Measurements from ENCODE around the gene KCNH8. TPM values are rescaled to one million over a fixed set of nuclear protein-coding genes. Genes with fewer than 3 reads are reported as not detected.

KCNH8 gene
- total RNA-seq, 2 experiments from 2014 or later: not detected

DNA sequence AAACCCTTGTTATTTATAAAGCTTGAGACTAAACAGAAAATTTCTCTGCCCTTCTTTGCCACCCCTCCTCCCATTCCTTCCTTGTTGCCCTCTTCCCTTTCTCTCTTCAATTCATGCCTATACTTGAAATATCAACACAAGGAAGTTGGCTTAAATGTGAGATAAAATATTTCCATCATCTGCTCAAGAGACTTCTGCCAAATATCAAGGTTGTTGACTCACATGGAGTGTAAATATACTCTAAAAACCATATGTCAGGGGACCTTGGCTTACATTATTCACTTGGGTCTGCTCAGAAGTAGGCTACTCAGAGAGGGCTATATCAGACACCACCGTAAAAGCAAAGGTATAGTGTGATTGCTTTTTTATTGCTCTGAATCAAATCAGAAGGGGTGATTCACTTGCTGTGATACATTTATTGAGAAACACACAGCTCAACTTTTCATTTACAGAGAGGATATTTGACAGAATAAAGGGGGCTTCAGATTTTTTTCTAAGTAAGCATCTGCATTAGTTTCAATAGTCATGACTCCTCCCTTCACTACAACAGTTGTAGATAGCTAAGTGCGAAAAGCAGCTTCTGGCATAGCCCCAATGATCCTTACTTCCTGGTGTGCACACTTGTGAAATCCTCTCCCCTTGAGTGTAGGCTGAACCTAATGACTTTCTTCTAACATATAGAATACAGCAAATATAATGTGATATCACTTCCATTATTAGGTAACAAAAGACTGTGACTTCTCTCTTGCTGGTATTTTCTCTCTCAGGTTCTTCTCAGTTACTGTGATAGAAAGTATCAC is 399.6 kb downstream of the KCNH8 start:
- Mint-ChIP-seq H3K4me1 (ENCODE audit: low read depth) (no peaks in the 10 kb centered on the region), H3K4me3 (no peak overlapping the region), H3K9me3 (no peaks in the 10 kb centered on the region), H3K27ac (no peak overlapping the region), H3K27me3 (no peaks in the 10 kb centered on the region), H3K36me3 (ENCODE audit: low read depth) (no peaks in the 10 kb centered on the region)
- intact Hi-C loops (cut with DNase I, micrococcal nuclease): no loop called here
- Histone ChIP-seq H3K27me3 (ENCODE audit: control insufficient read depth in 1 of 2, insufficient read depth in 2 of 2, low read length in 2 of 2) (no peaks in the 10 kb centered on the region), H3K4me3 (ENCODE audit: low read length) (no peak overlapping the region), H3K4me1 (ENCODE audit: insufficient read depth, low read length) (no peaks in the 10 kb centered on the region), H3K9me3 (ENCODE audit: control insufficient read depth in 1 of 2, insufficient read depth in 1 of 2, low read length in 2 of 2) (no peaks in the 10 kb centered on the region), H3K27ac (ENCODE audit: low read depth in 1 of 2, low read length in 2 of 2) (no peak overlapping the region), H3K36me3 (ENCODE audit: insufficient read depth, low read length) (no peaks in the 10 kb centered on the region)
- CTCF ChIA-PET: no interaction called here
- DNase-seq (no peak), ATAC-seq (ENCODE audit: poor library complexity) (no peak)
- TF ChIP-seq, protein P1, sequence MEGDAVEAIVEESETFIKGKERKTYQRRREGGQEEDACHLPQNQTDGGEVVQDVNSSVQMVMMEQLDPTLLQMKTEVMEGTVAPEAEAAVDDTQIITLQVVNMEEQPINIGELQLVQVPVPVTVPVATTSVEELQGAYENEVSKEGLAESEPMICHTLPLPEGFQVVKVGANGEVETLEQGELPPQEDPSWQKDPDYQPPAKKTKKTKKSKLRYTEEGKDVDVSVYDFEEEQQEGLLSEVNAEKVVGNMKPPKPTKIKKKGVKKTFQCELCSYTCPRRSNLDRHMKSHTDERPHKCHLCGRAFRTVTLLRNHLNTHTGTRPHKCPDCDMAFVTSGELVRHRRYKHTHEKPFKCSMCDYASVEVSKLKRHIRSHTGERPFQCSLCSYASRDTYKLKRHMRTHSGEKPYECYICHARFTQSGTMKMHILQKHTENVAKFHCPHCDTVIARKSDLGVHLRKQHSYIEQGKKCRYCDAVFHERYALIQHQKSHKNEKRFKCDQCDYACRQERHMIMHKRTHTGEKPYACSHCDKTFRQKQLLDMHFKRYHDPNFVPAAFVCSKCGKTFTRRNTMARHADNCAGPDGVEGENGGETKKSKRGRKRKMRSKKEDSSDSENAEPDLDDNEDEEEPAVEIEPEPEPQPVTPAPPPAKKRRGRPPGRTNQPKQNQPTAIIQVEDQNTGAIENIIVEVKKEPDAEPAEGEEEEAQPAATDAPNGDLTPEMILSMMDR (IDR thresholded peaks at IDR 0.05): no peak
- POLR2A ChIA-PET: no interaction called here

GRCh38 chr3:19559724-19560442 is 411.6 kb downstream of the KCNH8 start:
- H3K27ac Mint-ChIP-seq: no peak overlapping the region
- H3K27me3 Mint-ChIP-seq: no peaks in the 10 kb centered on the region
- ChIA-PET CTCF (no interaction called here), POLR2A (no interaction called here)
- Histone ChIP-seq H3K36me3 (ENCODE audit: insufficient read depth, low read length) (no peaks in the 10 kb centered on the region), H3K4me3 (ENCODE audit: low read length) (no peak overlapping the region), H3K9me3 (ENCODE audit: control insufficient read depth in 1 of 2, insufficient read depth in 1 of 2, low read length in 2 of 2) (no peaks in the 10 kb centered on the region), H3K4me1 (ENCODE audit: insufficient read depth, low read length) (no peaks in the 10 kb centered on the region), H3K27ac (ENCODE audit: low read depth in 1 of 2, low read length in 2 of 2) (no peak overlapping the region), H3K27me3 (ENCODE audit: control insufficient read depth in 1 of 2, insufficient read depth in 2 of 2, low read length in 2 of 2) (no peaks in the 10 kb centered on the region)
- no peaks in the 10 kb centered on the region for H3K36me3 Mint-ChIP-seq (ENCODE audit: low read depth)
- H3K9me3 Mint-ChIP-seq: peaks cover 5% of the 10 kb centered on the region
- ATAC-seq (ENCODE audit: poor library complexity): no peak
- TF ChIP-seq, protein P1 (IDR thresholded peaks at IDR 0.05): no peak
- DNase-seq: no peak
- no peaks in the 10 kb centered on the region for H3K4me1 Mint-ChIP-seq (ENCODE audit: low read depth)
- H3K4me3 Mint-ChIP-seq: no peak overlapping the region
- intact Hi-C loops (cut with DNase I, micrococcal nuclease): no loop called here

DNA sequence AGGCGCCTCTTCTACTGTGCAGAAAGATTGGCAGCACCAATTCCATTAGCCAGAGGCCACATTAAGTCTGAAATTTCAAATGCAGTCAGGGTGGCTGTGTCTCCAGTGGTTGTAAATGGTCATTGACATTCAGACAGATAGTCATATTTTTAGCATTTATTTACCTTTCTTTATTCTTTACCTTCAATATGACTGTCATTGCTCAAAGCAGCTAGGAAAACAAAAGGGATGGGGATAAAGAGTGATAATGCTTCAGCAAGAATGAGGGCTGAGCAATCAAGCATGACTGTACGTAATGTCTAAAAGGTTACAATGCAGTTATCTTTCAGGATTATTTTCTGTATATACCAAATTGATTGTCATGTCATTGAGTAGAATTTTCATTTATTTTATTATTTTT is 425.3 kb downstream of the KCNH8 start:
- intact Hi-C loops (cut with DNase I, micrococcal nuclease): no loop called here

More for the DNA sequence above, 425.3 kb downstream of the KCNH8 start:
- H3K27me3 Mint-ChIP-seq: no peaks in the 10 kb centered on the region
- H3K36me3 Mint-ChIP-seq (ENCODE audit: low read depth): no peaks in the 10 kb centered on the region
- DNase-seq (no peak), ATAC-seq (ENCODE audit: poor library complexity) (no peak)
- H3K4me1 ChIP-seq (ENCODE audit: insufficient read depth, low read length): no peaks in the 10 kb centered on the region
- H3K27ac ChIP-seq (ENCODE audit: low read depth in 1 of 2, low read length in 2 of 2): no peak overlapping the region
- CTCF ChIA-PET: no interaction called here
- POLR2A ChIA-PET: no interaction called here
- H3K27ac Mint-ChIP-seq: no peak overlapping the region
- peaks cover under 1% of the 10 kb centered on the region for H3K9me3 Mint-ChIP-seq
- no peaks in the 10 kb centered on the region for H3K4me1 Mint-ChIP-seq (ENCODE audit: low read depth)
- TF ChIP-seq, protein P1 (IDR thresholded peaks at IDR 0.05): no peak
- H3K27me3 ChIP-seq (ENCODE audit: control insufficient read depth in 1 of 2, insufficient read depth in 2 of 2, low read length in 2 of 2): no peaks in the 10 kb centered on the region
- H3K36me3 ChIP-seq (ENCODE audit: insufficient read depth, low read length): no peaks in the 10 kb centered on the region
- no peak overlapping the region for H3K4me3 Mint-ChIP-seq
- no peak overlapping the region for H3K4me3 ChIP-seq (ENCODE audit: low read length)
- no peaks in the 10 kb centered on the region for H3K9me3 ChIP-seq (ENCODE audit: control insufficient read depth in 1 of 2, insufficient read depth in 1 of 2, low read length in 2 of 2)
